GM21381 (cell line): Measurements from ENCODE around the gene GNG11.
A peak's percentile ranks its signal among the peaks of the same experiment; 100 is the strongest.

Source experiments
- ATAC-seq: cut with Tn5 transposase; IDR thresholded peaks from one replicate; pipeline ENCODE4 v1.9.1; 2021; ENCODE audit warnings: mild to moderate bottlenecking, moderate library complexity; ENCODE audit not compliant: unreplicated experiment

The GNG11 gene

GRCh38 chr7:93921607-93922566 is at the start of gene GNG11:
GNG11 (plus strand) TSS chr7:93921735; CDS start chr7:93922138, 403 bp downstream.
- peak; percentile 89 for ATAC-seq

- no peak for ATAC-seq
Measured at GRCh38 chr7:93873998-93874574, 47.4 kb upstream of the GNG11 start.

GRCh38 chr7:93877742-93878141 is 43.8 kb upstream of the GNG11 start:
- ATAC-seq: no peak

GRCh38 chr7:93879356-93879755 is 42.2 kb upstream of the GNG11 start:
- ATAC-seq: no peak

- ATAC-seq: no peak
Measured at GRCh38 chr7:93882468-93882867, 39.1 kb upstream of the GNG11 start.

- no peak for ATAC-seq
Measured at GRCh38 chr7:93883078-93883916, 38.2 kb upstream of the GNG11 start.

GRCh38 chr7:93883917-93884345 is 37.6 kb upstream of the GNG11 start:
- ATAC-seq: no peak

- no peak for ATAC-seq
Measured at GRCh38 chr7:93884541-93884940, 37.0 kb upstream of the GNG11 start.

- no peak for ATAC-seq
Measured at GRCh38 chr7:93889261-93889660, 32.3 kb upstream of the GNG11 start.

- peak; percentile 60 for ATAC-seq
Measured at GRCh38 chr7:93890041-93890463, 31.5 kb upstream of the GNG11 start.

- peak; percentile 63 for ATAC-seq
Measured at GRCh38 chr7:93890464-93891068, 31.0 kb upstream of the GNG11 start, which contains the start of gene TFPI2. TFPI2 (minus strand) TSS chr7:93890753; CDS start chr7:93890678, 75 bp downstream.

GRCh38 chr7:93894426-93894825 is 27.1 kb upstream of the GNG11 start:
- ATAC-seq: no peak

- ATAC-seq: no peak
Measured at GRCh38 chr7:93894966-93895640, 26.4 kb upstream of the GNG11 start.

- ATAC-seq: no peak
Measured at GRCh38 chr7:93895859-93896600, 25.5 kb upstream of the GNG11 start.

- no peak for ATAC-seq
Measured at GRCh38 chr7:93897680-93898079, 23.9 kb upstream of the GNG11 start.

- no peak for ATAC-seq
Measured at GRCh38 chr7:93902777-93903423, 18.6 kb upstream of the GNG11 start.

- ATAC-seq: no peak
Measured at GRCh38 chr7:93906267-93906666, 15.3 kb upstream of the GNG11 start, which contains the start of gene GNGT1. GNGT1 (plus strand) TSS chr7:93906567; CDS start chr7:93906747, 180 bp downstream.

GRCh38 chr7:93910076-93910994 is 11.2 kb upstream of the GNG11 start:
- no peak for ATAC-seq
